ENCODE data around the gene KRTAP10-2.

- TF ChIP-seq, protein P1, sequence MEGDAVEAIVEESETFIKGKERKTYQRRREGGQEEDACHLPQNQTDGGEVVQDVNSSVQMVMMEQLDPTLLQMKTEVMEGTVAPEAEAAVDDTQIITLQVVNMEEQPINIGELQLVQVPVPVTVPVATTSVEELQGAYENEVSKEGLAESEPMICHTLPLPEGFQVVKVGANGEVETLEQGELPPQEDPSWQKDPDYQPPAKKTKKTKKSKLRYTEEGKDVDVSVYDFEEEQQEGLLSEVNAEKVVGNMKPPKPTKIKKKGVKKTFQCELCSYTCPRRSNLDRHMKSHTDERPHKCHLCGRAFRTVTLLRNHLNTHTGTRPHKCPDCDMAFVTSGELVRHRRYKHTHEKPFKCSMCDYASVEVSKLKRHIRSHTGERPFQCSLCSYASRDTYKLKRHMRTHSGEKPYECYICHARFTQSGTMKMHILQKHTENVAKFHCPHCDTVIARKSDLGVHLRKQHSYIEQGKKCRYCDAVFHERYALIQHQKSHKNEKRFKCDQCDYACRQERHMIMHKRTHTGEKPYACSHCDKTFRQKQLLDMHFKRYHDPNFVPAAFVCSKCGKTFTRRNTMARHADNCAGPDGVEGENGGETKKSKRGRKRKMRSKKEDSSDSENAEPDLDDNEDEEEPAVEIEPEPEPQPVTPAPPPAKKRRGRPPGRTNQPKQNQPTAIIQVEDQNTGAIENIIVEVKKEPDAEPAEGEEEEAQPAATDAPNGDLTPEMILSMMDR (IDR thresholded peaks at IDR 0.05): no peak
- no peak for TF ChIP-seq POLR2A (IDR thresholded peaks at IDR 0.05)
Measured at GRCh38 chr21:44517175-44517899, 34.0 kb downstream of the KRTAP10-2 start.
